HG03565 (cell line): ENCODE data around the gene RABGEF1.
"Not testable (repeated sequence)": the region's sequence is repeated elsewhere in the genome, so short reads cannot be mapped to it uniquely, and the experiment has no call there.

Experiments used
- ATAC-seq: cut with Tn5 transposase; IDR thresholded peaks from one replicate; pipeline ENCODE4 v1.9.1; 2021; ENCODE audit warnings: mild to moderate bottlenecking, moderate library complexity; ENCODE audit not compliant: unreplicated experiment

The RABGEF1 gene

GRCh38 chr7:66800591-66800990, 60.1 kb downstream of the RABGEF1 start:
- ATAC-seq: no peak

GRCh38 chr7:66804001-66804400, 63.5 kb downstream of the RABGEF1 start:
- no peak for ATAC-seq

- ATAC-seq: no peak
Measured at GRCh38 chr7:66807736-66808135, 67.2 kb downstream of the RABGEF1 start.

- no peak for ATAC-seq
Measured at GRCh38 chr7:66810716-66811115, 70.2 kb downstream of the RABGEF1 start.

DNA sequence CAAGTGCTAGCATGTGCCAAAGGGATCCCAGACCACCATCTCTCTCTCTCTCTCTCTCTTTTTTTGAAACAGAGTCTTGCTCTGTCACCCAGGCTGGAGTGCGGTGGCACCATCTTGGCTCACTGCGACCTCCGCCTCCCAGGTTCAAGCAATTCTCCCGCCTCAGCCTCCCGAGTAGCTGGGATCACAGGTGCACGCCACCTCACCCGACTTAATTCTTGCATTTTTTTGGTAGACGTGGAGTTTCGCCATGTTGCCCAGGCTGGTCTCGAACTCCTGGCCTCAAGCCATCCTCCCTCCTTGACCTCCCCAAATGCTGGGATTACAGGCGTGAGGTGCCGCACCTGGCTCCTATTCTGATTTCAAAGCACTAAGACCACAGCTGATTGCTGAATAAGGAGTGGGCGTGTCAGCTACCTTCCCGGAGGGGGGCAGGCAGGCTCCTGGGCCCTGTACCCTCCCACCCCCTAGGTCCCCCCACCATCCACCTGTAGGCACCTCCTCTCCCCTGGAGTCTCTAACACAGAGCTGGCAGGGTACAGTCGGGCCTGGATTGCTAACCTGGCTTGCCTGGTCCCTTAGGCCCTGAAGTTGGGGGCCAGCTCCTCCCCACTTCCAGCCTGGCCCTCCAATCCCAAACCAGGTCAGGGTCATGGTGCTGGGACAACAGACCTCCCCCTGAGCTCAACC, 74.8 kb downstream of the RABGEF1 start:
- ATAC-seq: not testable (repeated sequence)

DNA sequence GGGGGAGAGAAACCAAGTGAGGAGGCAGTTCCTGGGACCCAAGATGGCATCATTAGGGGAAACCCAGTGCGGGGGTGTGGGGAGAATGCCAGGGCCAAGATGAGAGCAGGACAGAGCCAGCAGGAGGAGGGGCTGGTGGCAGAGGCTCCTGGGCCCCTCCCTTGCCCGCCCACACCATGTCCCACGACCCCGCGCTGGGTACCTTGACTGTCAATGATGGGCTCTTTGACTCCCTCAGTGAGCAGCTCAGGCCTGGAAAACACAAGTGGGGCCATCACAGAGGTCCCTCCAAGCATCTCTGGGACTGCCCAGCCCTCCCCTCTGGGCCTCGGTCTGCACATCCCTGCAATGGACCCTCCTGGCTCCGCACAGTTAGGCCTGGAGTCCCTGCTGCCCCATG, 75.4 kb downstream of the RABGEF1 start:
- ATAC-seq: no peak

DNA sequence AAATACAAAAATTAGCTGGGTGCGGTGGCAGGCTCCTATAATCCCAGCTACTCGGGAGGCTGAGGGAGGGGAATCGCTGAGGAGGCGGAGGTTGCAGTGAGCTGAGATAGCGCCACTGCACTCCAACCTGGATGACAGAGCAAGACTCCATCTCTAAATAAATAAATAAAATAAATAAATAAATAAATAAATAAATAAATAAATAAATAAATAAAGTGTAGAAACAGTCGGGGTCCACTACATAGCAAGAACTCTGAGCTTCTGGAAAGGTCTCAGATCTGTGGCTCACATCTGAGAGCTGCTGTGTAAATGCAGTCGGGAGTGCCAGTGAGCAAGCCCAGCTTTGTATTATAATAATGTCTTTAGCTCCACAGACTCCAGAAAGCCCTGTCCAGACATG, 76.1 kb downstream of the RABGEF1 start:
- ATAC-seq: not testable (repeated sequence)

GRCh38 chr7:66817208-66817795, 76.8 kb downstream of the RABGEF1 start:
- ATAC-seq: not testable (repeated sequence)

- ATAC-seq: not testable (repeated sequence)
Measured at GRCh38 chr7:66817956-66818355, 77.4 kb downstream of the RABGEF1 start.

- ATAC-seq: no peak
Measured at GRCh38 chr7:66824041-66824440, 83.5 kb downstream of the RABGEF1 start.

DNA sequence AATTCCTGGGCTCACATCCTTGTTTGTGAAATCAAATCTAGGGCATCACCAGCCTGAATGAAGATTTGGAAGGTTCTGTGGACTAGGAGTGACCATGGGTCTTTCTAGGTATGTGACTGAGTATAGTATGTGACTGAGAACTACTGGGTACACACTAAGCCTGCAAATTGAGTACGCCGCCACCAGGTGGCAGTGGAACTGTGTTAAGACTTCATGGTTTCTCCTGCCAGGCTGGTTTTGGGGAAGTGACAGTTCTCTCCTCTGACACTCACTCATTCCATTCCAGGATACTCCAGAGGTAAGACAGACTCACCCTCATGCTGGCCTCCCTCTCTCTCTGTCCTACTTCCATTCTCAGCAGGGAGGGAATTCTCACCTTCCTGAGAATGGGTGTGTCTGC, 85.0 kb downstream of the RABGEF1 start:
- ATAC-seq: not testable (repeated sequence)

DNA sequence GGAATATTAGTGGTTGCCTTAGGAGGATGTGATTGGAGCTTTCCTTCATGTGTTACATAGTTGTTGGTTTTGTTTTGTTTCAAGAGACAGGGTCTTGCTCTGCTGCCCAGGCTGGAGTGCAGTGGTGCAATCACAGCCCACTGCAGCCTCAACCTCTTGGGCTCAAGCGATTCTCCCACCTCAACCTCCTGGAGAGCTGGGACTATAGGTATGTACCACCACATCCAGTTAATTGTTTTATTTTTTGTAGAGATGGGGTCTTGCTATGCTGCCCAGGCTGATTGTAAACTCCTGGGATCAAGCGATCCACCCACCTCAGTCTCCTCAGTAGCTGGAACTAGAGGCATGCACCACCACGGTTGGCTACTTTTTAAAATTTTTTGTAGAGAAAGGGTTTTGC, 86.1 kb downstream of the RABGEF1 start:
- no peak for ATAC-seq

DNA sequence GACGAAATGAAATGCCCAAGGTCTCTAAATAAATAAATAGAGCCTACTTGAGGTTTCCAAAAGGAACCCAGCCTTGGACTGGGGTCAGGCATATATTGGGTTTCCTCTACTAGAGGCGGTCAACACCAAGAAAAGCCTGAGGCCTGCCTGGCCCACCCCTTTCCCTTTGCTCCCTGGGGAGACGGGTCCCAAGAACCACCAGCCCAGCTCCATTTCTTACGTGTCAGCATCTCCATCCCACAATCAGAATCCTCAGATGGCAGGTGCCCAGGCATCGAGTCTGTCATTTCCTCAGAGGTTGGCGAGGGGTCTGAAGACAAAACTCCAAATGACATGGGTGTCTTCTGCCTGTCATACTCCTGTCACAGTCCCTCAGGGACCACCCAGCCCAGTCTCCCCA, 90.4 kb downstream of the RABGEF1 start:
- ATAC-seq: not testable (repeated sequence)

- ATAC-seq: no peak
Measured at GRCh38 chr7:66832531-66833351, 92.2 kb downstream of the RABGEF1 start.

DNA sequence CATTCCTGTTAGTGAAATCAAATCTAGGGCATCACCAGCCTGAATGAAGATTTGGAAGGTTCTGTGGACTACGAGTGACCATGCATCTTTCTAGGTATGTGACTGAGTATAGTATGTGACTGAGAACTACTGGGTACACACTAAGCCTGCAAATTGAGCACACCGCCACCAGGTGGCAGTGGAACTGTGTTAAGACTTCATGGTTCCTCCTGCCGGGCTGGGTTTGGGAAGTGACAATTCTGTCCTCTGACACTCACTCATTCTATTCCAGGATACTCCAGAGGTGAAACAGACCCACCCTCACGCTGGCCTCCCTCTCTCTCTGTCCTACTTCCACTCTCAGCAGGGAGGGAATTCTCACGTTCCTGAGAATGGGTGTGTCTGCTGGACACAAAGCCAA, 96.5 kb downstream of the RABGEF1 start:
- no peak for ATAC-seq

DNA sequence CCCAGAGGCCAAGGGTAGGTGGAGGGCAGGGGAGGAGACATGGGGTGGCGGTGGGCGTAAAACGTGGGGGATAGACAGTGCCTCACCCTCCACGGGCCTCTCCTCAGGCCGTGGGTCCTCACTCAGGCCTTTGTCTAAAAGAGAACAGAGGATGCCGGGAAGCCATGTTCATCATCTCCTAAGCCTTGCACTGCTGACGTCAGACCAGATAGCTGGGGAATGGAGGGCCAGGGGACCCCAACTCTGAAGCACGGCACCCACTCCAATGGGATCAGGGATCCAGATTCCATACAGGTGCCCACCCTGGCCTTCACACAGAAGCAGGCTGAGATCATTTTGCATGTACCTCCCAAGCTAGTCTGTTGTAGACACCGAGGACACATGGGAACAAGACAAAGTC, 97.1 kb downstream of the RABGEF1 start:
- no peak for ATAC-seq

- ATAC-seq: no peak
Measured at GRCh38 chr7:66839814-66840213, 99.3 kb downstream of the RABGEF1 start.

DNA sequence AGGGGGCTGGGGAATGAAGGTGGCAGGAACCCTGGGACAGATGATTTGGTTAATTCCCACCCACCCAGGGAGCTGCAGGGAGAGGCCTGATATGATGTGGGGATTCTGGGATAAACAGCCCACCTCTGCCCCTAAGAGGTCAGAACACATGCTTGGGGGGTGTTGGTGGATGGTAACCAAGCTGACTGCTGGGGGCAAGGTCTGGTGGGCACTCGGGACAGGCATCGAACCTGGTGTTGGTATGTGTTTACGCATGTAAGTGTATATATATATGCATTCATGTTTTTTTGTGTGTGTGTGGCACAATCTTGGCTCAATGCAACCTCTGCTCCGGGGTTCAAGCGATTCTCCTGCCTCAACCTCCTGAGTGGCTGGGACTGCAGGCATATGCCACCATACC, 99.8 kb downstream of the RABGEF1 start:
- ATAC-seq: no peak

- ATAC-seq: no peak
Measured at GRCh38 chr7:66841898-66842297, 101.4 kb downstream of the RABGEF1 start.

- ATAC-seq: not testable (repeated sequence)
Measured at GRCh38 chr7:66843492-66843891, 103.0 kb downstream of the RABGEF1 start.

GRCh38 chr7:66844552-66845378, 104.2 kb downstream of the RABGEF1 start:
- ATAC-seq: peak; percentile 90
